Liver (tissue), 9 donors: ENCODE data around the gene ZNHIT2. TPM values are rescaled to one million over a fixed set of nuclear protein-coding genes. Genes with fewer than 3 reads are reported as not detected.
A peak's percentile ranks its signal among the peaks of the same experiment; 100 is the strongest.

Experiments
- DNase-seq: peaks from one replicate; pipeline ENCODE4 v3.0.0-alpha.2; 2017; ENCODE audit warnings: low spot score
- H3K27ac ChIP-seq, 2 donors: one replicate each; pipeline ENCODE4 v1.7.0; 2013; ENCODE audit warnings: inconsistent platforms in 2 of 2, low read length in 2 of 2, control low read depth in 1 of 2, low read depth in 1 of 2, mild to moderate bottlenecking in 1 of 2
- H3K27me3 ChIP-seq, 4 donors: one replicate each; pipeline versions ENCODE4 v1.6.1 to v1.7.0; 2013; ENCODE audit warnings: low read length in 3 of 4, inconsistent platforms in 1 of 4, mild to moderate bottlenecking in 1 of 4, moderate library complexity in 1 of 4; ENCODE audit not compliant: control insufficient read depth in 4 of 4, insufficient read depth in 4 of 4
- H3K36me3 ChIP-seq, 4 donors: one replicate each; pipeline versions ENCODE4 v1.6.1 to v1.7.0; 2013; ENCODE audit warnings: low read length in 3 of 4, mild to moderate bottlenecking in 3 of 4, low read depth in 1 of 4, moderate library complexity in 1 of 4; ENCODE audit not compliant: control insufficient read depth in 4 of 4, insufficient read depth in 3 of 4
- H3K4me1 ChIP-seq, 4 donors: one replicate each; pipeline versions ENCODE4 v1.6.1 to v1.7.0; 2013; ENCODE audit warnings: low read length in 3 of 4, mild to moderate bottlenecking in 3 of 4, moderate library complexity in 1 of 4; ENCODE audit not compliant: control insufficient read depth in 4 of 4, insufficient read depth in 4 of 4
- H3K4me3 ChIP-seq, 3 donors: one replicate each; pipeline versions ENCODE4 v1.6.1 to v1.7.0; 2013; ENCODE audit warnings: low read length in 3 of 3, control low read depth in 1 of 3, low read depth in 1 of 3, mild to moderate bottlenecking in 1 of 3
- H3K9ac ChIP-seq, 2 donors: one replicate each; pipeline ENCODE4 v1.7.0; 2013; ENCODE audit warnings: low read length in 2 of 2, mild to moderate bottlenecking in 2 of 2, moderate library complexity in 2 of 2, control low read depth in 1 of 2, low read depth in 1 of 2
- H3K9me3 ChIP-seq, 4 donors: one replicate each; pipeline versions ENCODE4 v1.6.1 to v1.7.0; 2013; ENCODE audit warnings: low read length in 3 of 4; ENCODE audit not compliant: control insufficient read depth in 4 of 4
- EGR1 ChIP-seq, 2 donors: IDR thresholded peaks; 2 replicates each; pipeline ENCODE4 v1.6.1; 2016 to 2018; ENCODE audit warnings: antibody characterized with exemption in 2 of 2, low read depth in 2 of 2
- FOXA1 ChIP-seq: IDR thresholded peaks from 2 replicates; pipeline ENCODE4 v1.6.1; 2016; ENCODE audit warnings: antibody characterized with exemption
- GABPA ChIP-seq, 2 donors: IDR thresholded peaks in 1 of 2; conservative IDR thresholded peaks in 1 of 2; 2 replicates each; pipeline ENCODE4 v1.6.1; 2016; ENCODE audit warnings: antibody characterized with exemption in 2 of 2, mild to moderate bottlenecking in 1 of 2, moderate library complexity in 1 of 2
- HNF4A ChIP-seq, 2 donors: conservative IDR thresholded peaks; 2 replicates each; pipeline ENCODE4 v1.6.1; 2016; ENCODE audit warnings: antibody characterized with exemption in 2 of 2, mild to moderate bottlenecking in 2 of 2
- JUND ChIP-seq, 2 donors: IDR thresholded peaks; 2 replicates each; pipeline ENCODE4 v1.6.1; 2016; ENCODE audit warnings: antibody characterized with exemption in 2 of 2
- NR2F2 ChIP-seq: IDR thresholded peaks from 2 replicates; pipeline ENCODE4 v1.6.1; 2016; ENCODE audit warnings: antibody characterized with exemption
- RXRA ChIP-seq, 2 donors: IDR thresholded peaks; 2 replicates each; pipeline ENCODE4 v1.6.1; 2017 to 2018; ENCODE audit warnings: antibody characterized with exemption in 2 of 2, mild to moderate bottlenecking in 1 of 2
- TAF1 ChIP-seq: conservative IDR thresholded peaks from 2 replicates; pipeline ENCODE4 v1.6.1; 2016; ENCODE audit warnings: antibody characterized with exemption, mild to moderate bottlenecking
- YY1 ChIP-seq: IDR thresholded peaks from 2 replicates; pipeline ENCODE4 v1.6.1; 2016; ENCODE audit warnings: antibody characterized with exemption, mild to moderate bottlenecking
- WGBS: extraction: QIAGEN DNeasy Blood & Tissue Kit; methylation state at CpG from one replicate; pipeline ENCODE4 v1.1.7; 2013; 5-methylcytosine and 5-hydroxymethylcytosine counted together
- polyA plus RNA-seq, 2 donors: library from polyadenylated mRNA; stranded (reverse) in 1 of 2; unstranded in 1 of 2; fragments of 200-250 nt in 1 of 2; fragments of >200 nt in 1 of 2; fragmentation: Nextera tagmentation in 1 of 2; extraction: Ambion mirVana in 1 of 2; gene quantifications; one replicate each; pipeline versions ENCODE4 v1.2.1 to v1.2.3, GENCODE V29; 2013 to 2015
- total RNA-seq, 2 donors: library from RNA; depleted of rRNA; stranded (reverse); fragments of >200 nt; gene quantifications; one replicate each; pipeline ENCODE4 v1.2.3, GENCODE V29; 2014
- TF ChIP-seq, protein P1 (sequence below): IDR thresholded peaks from 2 replicates; pipeline ENCODE4 v1.6.1; 2016; ENCODE audit warnings: antibody characterized with exemption, mild to moderate bottlenecking
- TF ChIP-seq, protein P2 (sequence below): IDR thresholded peaks from 2 replicates; pipeline ENCODE4 v1.6.1; 2016; ENCODE audit warnings: antibody characterized with exemption
- TF ChIP-seq, protein P3 (sequence below): fragments of 150-350 bp; IDR thresholded peaks from 2 replicates; pipeline ENCODE4 v1.5.1; 2017; ENCODE audit warnings: improper control_type of control experiment, low read depth, low read length; ENCODE audit not compliant: missing input control
- TF ChIP-seq, protein P4 (sequence below): IDR thresholded peaks from 2 replicates; pipeline ENCODE4 v1.6.1; 2016; ENCODE audit warnings: antibody characterized with exemption
- donor health status: healthy.
- donor health status: healthy.
- donor health status: healthy.
- donor health status: healthy.
- donor health status: healthy.

The ZNHIT2 gene
- total and polyA plus RNA-seq, 4 donors: 2.2 to 13.9 (median 6.1) TPM

DNA sequence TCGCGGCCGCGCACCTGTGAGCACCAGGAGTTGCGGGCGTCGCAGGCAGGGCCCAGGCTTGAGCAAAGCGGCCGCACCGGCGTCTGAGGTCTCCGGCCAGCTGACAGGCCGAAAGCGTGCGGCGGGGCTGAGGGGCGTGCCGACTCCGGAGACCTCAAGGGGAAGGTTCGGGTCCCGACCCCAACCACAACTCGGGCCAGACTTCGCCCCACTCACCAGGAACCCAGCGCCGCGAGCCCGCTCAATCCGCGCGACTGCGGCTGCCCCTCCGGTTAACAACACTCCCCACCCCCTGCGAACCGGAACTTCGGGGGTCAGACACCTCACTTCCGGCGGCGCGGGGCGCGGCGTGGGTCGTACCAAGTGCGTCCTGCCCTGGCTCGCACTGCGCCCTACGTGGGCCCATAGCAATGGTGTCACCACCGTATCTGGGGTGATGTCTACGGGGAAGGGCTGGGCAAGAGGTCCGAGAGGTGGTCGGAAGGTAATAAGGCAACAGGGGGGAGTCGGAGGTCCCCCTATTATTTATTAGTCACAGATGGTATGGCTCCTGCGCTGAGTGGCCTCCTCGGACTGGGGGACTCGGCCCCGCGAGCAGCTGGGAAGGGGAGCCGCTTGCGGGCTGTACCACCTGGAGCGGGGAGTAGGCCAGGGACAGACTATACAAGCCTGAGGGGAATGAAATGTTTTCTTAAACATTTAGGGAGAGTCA, 16.9 kb upstream of the ZNHIT2 start, which contains the start of gene SYVN1:
Gene SYVN1 (minus strand): TSS at position 280 of the 712 bp plus-strand sequence. CDS start 918 bp downstream, outside the sequence.
- DNase-seq: peak; percentile 93
- no peaks in the 10 kb centered on the region for H3K9me3 ChIP-seq
- peaks cover 0 to 46% (median 30%) of the 10 kb centered on the region in 4 donors for H3K4me1 ChIP-seq
- peak in 1 of 2 donors; percentile 48 for TF ChIP-seq EGR1 (IDR thresholded peaks at IDR 0.05; ENCODE audit: low read depth in 2 of 2)
- TF ChIP-seq RXRA (IDR thresholded peaks at IDR 0.05): peak; percentile 39 to 75
- TF ChIP-seq, protein P1, sequence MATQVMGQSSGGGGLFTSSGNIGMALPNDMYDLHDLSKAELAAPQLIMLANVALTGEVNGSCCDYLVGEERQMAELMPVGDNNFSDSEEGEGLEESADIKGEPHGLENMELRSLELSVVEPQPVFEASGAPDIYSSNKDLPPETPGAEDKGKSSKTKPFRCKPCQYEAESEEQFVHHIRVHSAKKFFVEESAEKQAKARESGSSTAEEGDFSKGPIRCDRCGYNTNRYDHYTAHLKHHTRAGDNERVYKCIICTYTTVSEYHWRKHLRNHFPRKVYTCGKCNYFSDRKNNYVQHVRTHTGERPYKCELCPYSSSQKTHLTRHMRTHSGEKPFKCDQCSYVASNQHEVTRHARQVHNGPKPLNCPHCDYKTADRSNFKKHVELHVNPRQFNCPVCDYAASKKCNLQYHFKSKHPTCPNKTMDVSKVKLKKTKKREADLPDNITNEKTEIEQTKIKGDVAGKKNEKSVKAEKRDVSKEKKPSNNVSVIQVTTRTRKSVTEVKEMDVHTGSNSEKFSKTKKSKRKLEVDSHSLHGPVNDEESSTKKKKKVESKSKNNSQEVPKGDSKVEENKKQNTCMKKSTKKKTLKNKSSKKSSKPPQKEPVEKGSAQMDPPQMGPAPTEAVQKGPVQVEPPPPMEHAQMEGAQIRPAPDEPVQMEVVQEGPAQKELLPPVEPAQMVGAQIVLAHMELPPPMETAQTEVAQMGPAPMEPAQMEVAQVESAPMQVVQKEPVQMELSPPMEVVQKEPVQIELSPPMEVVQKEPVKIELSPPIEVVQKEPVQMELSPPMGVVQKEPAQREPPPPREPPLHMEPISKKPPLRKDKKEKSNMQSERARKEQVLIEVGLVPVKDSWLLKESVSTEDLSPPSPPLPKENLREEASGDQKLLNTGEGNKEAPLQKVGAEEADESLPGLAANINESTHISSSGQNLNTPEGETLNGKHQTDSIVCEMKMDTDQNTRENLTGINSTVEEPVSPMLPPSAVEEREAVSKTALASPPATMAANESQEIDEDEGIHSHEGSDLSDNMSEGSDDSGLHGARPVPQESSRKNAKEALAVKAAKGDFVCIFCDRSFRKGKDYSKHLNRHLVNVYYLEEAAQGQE: peak; percentile 85
- TF ChIP-seq FOXA1: no peak
- peak in 1 of 2 donors; percentile 38 for TF ChIP-seq JUND (IDR thresholded peaks at IDR 0.05)
- peak; percentile 90 for TF ChIP-seq NR2F2
- TF ChIP-seq YY1: peak; percentile 64
- peak; percentile 90 to 97 for TF ChIP-seq GABPA (IDR thresholded peaks at IDR 0.05 in 1 of 2, conservative IDR thresholded peaks at IDR 0.05 in 1 of 2)
- TF ChIP-seq, protein P2, sequence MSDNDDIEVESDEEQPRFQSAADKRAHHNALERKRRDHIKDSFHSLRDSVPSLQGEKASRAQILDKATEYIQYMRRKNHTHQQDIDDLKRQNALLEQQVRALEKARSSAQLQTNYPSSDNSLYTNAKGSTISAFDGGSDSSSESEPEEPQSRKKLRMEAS: no peak
- TF ChIP-seq HNF4A (conservative IDR thresholded peaks at IDR 0.05): no peak
- no peak for TF ChIP-seq TAF1
- peak within 1 kb of the TSS; percentile 80 to 95 (median 90) for H3K4me3 ChIP-seq
- H3K27me3 ChIP-seq: no peaks in the 10 kb centered on the region
- peak within 1 kb of the TSS; percentile 99 to 100 for H3K27ac ChIP-seq
- H3K9ac ChIP-seq: peak within 1 kb of the TSS; percentile 96 to 100
- peaks cover 26 to 36% (median 29%) of the 10 kb centered on the region in 4 donors for H3K36me3 ChIP-seq
- under 1% methylated on average over 60 of the region's 60 CpGs for WGBS

DNA sequence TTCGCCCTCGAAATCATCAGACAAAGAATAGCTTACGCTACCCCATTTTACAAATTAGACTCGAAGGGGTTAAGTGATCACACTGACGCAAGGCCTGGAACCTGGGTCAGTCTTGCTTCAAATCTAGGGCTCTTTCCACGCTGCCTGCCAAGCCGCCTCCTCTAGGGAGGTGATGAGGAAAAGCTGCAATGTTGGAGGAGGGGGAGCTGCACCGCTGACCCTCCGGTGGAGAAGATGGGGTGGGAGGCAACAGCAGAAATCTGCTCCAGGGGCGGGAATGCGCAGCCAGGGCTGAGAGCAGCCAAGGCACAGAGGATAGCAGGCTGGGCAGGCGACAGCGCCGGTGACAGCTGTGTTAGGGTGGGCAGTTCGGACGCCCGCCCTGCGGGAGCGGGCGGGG, 16.2 kb upstream of the ZNHIT2 start:
- peaks cover 0 to 46% (median 30%) of the 10 kb centered on the region in 4 donors for H3K4me1 ChIP-seq
- WGBS: under 1% methylated on average over 20 of the region's 20 CpGs
- peak overlapping the region; percentile 99 to 100 for H3K27ac ChIP-seq
- H3K27me3 ChIP-seq: no peaks in the 10 kb centered on the region
- DNase-seq: no peak
- H3K4me3 ChIP-seq: peak overlapping the region; percentile 80 to 95 (median 90)
- H3K9me3 ChIP-seq: no peaks in the 10 kb centered on the region
- H3K36me3 ChIP-seq: peaks cover 31 to 42% (median 34%) of the 10 kb centered on the region in 4 donors
- TF ChIP-seq HNF4A (conservative IDR thresholded peaks at IDR 0.05): peak in 1 of 2 donors; percentile 38
- TF ChIP-seq, protein P3, sequence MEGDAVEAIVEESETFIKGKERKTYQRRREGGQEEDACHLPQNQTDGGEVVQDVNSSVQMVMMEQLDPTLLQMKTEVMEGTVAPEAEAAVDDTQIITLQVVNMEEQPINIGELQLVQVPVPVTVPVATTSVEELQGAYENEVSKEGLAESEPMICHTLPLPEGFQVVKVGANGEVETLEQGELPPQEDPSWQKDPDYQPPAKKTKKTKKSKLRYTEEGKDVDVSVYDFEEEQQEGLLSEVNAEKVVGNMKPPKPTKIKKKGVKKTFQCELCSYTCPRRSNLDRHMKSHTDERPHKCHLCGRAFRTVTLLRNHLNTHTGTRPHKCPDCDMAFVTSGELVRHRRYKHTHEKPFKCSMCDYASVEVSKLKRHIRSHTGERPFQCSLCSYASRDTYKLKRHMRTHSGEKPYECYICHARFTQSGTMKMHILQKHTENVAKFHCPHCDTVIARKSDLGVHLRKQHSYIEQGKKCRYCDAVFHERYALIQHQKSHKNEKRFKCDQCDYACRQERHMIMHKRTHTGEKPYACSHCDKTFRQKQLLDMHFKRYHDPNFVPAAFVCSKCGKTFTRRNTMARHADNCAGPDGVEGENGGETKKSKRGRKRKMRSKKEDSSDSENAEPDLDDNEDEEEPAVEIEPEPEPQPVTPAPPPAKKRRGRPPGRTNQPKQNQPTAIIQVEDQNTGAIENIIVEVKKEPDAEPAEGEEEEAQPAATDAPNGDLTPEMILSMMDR: no peak
- TF ChIP-seq, protein P4, sequence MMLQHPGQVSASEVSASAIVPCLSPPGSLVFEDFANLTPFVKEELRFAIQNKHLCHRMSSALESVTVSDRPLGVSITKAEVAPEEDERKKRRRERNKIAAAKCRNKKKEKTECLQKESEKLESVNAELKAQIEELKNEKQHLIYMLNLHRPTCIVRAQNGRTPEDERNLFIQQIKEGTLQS: peak; percentile 4
- peak overlapping the region; percentile 96 to 100 for H3K9ac ChIP-seq
